CD4-positive, alpha-beta T cell treated with Interleukin-6 at 100 ng/mL for 8 hours (primary cell): ENCODE data around the gene GADL1.
A peak's percentile ranks its signal among the peaks of the same experiment; 100 is the strongest.

Experiments used
- DNase-seq: peaks from one replicate; pipeline ENCODE4 v3.0.0-alpha.2; 2020; ENCODE audit warnings: mixed read lengths, low spot score

GADL1 gene

GRCh38 chr3:30693470-30694120, 200.9 kb downstream of the GADL1 start:
- peak; percentile 67 for DNase-seq

DNA sequence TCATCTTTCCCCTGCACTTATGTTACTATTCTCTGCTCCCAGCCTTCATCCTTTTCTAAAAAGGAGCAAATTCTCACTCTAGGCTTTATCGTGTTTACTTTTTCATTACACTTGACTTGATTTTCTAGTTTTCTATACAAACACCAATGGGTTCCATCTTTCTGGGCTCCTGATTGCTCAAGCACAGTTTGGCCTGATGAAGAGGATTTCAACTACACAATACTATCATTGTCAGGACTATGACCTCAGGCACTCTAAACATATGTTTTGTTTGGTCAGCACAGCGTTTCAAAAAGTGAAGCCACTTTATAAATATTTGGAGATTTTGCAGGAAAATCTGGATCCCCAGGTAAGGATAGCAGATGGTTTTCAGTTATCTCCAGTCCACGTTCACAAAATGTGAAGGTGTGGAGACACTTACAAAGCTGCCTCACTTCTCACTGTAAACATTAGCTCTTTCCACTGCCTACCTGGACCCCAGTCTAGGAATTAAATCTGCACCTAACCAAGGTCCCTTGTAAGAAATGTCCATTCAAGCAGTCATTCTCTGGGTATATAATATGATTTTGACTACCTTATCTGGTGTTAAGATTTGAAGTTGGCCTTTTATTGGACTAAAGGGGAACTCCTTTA, 201.8 kb downstream of the GADL1 start:
- DNase-seq, result no peak

DNA sequence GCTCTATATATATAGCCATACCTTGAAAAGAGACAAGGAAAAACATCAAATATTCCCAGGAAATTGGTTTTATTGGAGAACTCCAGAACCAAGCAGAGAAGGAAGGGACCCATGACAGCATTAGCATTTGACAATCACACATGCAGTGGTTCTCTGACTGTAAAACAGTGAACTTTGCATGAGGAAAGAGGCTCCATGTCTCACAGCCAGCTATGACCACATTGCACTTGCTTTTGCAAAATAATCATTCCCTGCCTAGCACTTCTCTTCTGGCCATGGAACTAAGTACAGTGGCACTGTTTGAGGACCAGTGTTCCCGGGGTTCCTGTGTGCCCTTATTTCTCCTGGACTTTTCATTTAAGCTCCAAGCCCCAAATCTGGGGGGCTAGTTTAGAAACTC, 202.5 kb downstream of the GADL1 start:
- DNase-seq, result no peak

DNA sequence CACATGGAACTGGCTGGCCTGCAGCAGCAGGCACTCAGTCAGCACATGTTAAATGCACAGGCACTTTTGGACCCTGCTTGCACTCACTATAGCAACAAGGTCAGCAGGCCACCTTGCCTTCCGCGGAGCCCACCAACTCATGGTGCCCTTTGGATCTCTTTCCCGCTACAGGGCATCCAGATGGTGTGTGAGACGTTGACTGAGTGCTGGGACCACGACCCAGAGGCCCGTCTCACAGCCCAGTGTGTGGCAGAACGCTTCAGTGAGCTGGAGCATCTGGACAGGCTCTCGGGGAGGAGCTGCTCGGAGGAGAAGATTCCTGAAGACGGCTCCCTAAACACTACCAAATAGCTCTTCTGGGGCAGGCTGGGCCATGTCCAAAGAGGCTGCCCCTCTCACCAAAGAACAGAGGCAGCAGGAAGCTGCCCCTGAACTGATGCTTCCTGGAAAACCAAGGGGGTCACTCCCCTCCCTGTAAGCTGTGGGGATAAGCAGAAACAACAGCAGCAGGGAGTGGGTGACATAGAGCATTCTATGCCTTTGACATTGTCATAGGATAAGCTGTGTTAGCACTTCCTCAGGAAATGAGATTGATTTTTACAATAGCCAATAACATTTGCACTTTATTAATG, 203.1 kb downstream of the GADL1 start:
- DNase-seq, result no peak

DNA sequence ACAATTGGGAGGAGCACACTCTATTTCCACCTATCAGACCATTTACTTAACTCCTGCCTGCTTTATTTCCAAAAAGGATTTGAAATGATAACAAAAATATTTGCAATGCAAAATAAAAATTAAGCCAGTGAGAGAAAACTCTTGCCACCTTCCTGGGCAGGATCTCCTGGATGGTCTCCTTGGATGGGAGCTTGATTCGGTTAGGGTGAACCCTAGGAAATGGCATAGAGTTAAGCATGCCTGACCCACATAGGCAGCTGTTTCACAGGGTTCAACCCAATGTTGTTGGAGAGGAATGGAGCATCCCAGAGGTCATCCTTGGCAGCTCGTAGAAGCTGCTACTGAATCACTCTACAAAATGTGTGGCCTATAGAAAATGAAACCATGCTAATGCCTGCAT, 204.3 kb downstream of the GADL1 start:
- DNase-seq, result no peak

GRCh38 chr3:30688776-30689641, 205.5 kb downstream of the GADL1 start:
- no peak for DNase-seq

DNA sequence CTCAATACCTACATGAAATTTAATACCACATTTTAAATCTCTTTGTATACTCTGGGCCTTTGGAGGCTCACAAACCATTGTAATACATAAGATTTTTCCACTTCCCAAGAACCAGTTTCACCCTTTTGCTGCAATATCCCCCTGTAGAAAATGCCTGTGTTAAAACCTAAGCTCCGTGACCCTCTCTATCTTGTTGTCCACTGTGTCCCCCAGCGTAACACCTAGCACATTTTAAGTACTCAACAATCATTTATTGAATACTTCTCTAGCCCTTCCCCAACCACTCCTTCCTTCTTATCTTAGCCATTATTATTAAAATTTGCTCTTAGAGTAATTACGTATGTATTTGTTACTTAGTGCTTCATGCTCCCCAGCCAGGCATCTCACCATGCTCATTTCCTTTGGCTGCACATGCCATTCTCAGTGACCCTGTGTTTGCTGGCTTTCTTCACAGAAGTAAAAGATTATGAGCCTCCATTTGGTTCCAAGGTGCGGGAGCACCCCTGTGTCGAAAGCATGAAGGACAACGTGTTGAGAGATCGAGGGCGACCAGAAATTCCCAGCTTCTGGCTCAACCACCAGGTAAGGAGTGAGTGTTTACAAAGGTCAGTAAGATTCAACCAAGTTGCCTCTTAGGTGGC, 206.4 kb downstream of the GADL1 start:
- DNase-seq, result no peak

GRCh38 chr3:30686799-30687198, 207.7 kb downstream of the GADL1 start:
- DNase-seq, result no peak

DNA sequence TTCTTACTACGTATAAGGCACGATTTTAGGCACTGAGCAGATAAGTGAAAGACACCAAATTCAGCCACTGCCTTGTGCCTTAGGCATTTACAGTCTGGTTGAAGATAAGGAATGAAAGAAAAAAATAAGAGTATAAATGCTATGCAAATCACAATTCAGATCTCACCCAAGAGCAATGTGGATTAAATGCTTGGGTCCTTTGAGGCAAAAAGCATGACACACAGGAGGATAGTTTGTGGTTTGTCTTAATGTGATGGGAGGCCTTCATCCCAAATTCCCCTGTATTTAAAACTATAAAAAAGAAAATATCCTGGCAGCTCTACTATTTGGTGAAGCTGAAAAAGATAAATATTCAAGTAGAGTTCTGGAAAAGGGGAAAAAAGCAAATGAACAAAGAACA, 208.3 kb downstream of the GADL1 start:
- no peak for DNase-seq

GRCh38 chr3:30685267-30685667, 209.2 kb downstream of the GADL1 start:
- no peak for DNase-seq

DNA sequence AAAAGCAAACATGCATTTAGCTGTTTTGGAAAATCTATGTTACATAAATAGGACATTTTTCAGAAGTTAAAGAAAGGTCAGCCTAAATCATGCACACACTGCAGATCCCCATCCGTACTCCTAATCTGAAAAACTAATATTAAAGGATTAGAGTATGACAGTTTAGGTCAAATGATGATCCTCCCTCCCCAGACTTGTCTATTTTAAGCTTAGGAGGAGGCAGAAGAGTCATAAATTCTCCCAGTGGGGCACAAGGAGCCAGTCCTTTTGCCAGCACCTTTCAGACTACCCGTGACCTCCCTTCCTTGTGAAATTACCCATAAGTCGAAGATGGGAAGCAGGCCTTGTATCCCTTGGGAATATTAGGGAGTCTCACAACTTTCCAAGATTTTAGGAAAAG, 210.1 kb downstream of the GADL1 start:
- DNase-seq, result no peak

DNA sequence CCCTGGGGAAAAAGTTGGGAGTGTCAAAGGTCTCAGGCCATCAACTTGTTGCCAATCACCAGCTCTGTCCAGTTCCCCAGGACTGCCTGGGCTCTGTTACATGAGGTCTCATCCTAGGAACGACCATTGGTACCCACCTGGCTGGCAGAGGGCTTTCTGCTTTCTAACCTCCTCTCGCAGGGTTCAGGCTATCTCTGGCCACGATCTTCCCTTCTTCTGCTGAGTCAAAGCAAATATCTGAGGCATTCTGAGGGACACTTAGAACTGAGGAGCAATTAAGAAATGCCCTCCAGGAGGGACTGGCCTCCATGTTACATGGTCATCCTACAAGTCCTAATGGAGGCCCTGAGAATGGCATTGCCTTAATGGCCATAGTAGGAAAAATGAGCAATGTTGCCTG, 210.7 kb downstream of the GADL1 start:
- no peak for DNase-seq

- no peak for DNase-seq
Observed at GRCh38 chr3:30682434-30683155, 211.9 kb downstream of the GADL1 start.

DNA sequence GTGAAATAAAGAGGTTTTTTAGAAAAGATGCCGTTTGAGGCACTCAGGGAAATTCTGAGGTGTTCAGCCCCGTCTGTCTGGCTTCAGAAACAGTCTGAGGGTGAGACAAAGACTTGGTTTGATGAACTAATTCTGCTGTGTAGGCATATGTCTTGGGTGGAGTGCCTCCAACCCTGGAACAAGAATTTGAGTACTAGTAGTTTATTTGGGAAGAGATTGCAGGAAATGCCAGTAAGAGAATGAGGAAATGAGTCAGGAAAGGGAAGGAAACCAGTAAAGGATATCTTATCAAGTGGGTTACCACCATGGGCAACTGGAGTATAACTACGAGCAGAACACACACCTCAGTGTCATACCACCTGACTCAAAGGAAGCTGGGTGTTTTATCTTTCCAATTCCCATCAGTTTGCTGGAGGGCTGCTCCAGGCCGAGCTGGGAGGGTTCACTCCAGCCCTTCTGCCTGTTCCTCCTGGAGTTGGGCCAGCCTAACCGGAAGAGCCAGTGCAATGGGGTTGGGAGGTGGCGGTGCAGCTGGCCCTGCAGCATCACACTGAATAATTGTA, 212.7 kb downstream of the GADL1 start:
- no peak for DNase-seq

DNA sequence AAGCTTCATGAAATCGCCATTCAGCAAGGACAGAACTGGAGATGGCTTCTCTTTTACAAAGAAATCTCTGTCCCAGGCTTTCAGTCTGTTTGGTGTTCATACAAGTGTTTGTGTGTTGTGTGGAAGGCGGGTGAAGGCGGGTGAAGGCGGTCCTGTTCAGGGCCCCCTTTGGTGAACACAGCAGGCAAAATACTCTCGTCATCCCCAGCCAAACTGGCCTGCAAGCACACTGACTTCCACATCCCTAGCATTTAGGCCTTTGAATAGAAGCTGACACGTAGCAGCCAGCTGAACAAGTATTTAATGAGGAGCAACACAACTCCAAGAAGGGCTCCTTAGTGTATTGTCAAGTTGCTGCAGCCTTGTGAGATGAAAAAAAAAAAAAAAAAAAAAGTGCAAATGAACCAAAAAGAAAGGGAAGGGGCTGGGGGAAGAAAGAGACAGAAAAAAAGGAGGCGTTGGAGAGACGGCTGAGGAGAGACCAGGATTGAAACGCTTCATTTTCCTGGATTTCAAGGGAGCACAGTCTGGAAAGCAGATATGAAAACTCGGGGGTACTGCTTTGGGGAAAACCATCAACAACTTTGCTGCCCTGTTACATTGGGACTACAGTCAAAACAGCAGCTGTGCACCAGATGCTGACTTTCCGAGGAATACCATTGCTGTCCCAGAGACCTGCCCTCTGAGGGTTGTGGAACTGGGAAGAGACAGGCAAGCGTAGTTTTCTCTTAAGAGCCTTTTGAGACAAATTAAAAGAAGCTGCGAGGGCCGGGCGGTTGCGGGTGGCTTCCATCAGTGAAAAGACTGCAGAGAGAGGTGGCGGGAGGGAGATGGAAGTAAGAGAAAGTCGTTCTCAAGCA, 213.4 kb downstream of the GADL1 start:
- DNase-seq, result no peak

DNA sequence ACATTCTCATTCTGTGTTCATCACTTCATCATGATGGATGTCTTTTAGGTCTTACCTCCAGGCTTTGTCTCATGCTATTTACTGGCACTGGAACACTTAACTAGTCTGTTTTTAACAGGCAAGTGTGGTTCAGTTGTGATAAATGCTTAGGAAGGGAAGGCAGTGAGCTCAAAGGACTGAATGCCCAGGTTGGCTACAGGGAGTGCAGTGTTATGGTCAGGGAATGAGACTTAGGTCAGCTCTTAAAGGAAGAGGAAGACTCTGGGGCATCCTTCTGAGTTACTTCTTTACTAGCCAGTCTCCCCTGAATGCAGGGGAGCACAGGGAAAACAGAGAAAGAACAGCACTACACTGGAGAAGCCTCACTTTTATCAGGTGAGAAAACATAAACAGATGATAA, 215.4 kb downstream of the GADL1 start:
- DNase-seq, result no peak

- DNase-seq, result no peak
Observed at GRCh38 chr3:30677347-30677685, 217.1 kb downstream of the GADL1 start.

DNA sequence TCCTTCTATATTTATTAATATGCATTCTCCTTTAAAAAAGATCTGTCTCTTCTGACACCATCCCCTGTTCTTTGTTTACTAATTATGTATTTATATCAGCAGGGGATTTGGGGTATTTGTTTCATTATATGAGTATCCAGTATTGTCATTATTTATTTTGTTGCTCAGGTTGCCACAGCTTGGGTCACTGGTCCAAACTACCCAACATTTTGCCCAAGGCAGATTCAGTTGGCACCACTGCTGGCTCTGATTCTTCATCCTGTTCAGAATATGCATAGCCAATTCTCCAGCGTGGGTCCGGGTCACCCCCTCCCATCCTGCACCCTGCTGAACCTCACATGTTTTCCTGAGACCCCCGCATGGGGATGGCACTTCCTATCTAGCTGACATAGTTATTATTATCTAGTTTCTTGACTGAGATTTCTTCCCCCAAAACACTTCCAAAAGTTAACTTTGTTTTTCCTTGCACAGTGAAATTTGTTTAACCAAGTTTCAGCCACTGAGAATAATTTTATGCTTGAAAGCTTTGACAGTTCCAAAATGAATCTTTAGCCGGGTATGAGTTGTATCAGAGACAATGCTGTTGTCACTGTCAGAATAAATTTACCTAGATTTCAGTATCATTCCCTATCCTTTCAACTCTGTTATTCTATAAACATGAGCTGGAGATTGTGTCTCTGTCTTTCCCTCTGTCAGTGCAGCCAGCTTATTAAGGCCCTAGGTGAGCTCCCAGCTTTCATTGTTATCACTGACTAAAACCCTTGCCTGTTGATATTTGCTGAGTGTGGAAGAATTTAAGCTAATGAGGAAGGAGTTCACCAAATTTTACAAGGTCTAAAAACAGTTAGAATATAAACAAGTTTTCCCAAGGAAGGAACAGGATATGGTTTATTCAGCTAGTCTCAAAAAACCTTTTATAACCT, 217.8 kb downstream of the GADL1 start:
- DNase-seq, result no peak
